ENCODE results near the gene DYRK4. TPM values are rescaled to one million over a fixed set of nuclear protein-coding genes. Genes with fewer than 3 reads are reported as not detected.

The DYRK4 gene
- total RNA-seq, 1 experiment from 2014 or later, result 27.1 TPM

- CTCF ChIA-PET, result no interaction called here
- no peaks in the 10 kb centered on the region for H3K27me3 ChIP-seq (ENCODE audit: insufficient read depth, low read length)
- no TSS peak for BruUV-seq (replicated peaks)
- H3K9me3 ChIP-seq (ENCODE audit: control insufficient read depth in 1 of 2, insufficient read depth in 1 of 2, low read depth in 1 of 2, low read length in 2 of 2), result no peaks in the 10 kb centered on the region
- H4K20me1 ChIP-seq (ENCODE audit: insufficient read depth), result no peaks in the 10 kb centered on the region
- peak overlapping the region; percentile 82; the same call in 1 of the 2 replicates for H3K4me2 ChIP-seq (ENCODE audit: low read length)
- RAD21 ChIA-PET (ENCODE audit: low non-redundant PET in 1 of 2, low total read pairs in 2 of 2, uncharacterized antibody in 2 of 2, unreplicated experiment in 2 of 2), result no interaction called here
- H3K27ac ChIP-seq (ENCODE audit: low read depth, low read length), result no peak overlapping the region
- ATAC-seq (no peak), DNase-seq (ENCODE audit: low read depth, low spot score) (no peak)
- H3K9me2 ChIP-seq (ENCODE audit: insufficient read depth), result no peaks in the 10 kb centered on the region
- peaks cover 12 to 18% of the 10 kb centered on the region in 2 experiments for H3K4me1 ChIP-seq (ENCODE audit: control insufficient read depth in 1 of 2, insufficient read depth in 2 of 2, low read length in 2 of 2)
- H3K4me3 ChIP-seq (replicated peaks in 1 of 2; ENCODE audit: low read depth in 1 of 2, low read length in 2 of 2), result no peak overlapping the region
- intact Hi-C loops (cut with micrococcal nuclease), result no loop called here
- peaks cover 21 to 22% of the 10 kb centered on the region in 2 experiments; a peak in 3 of 4 replicates for H3K36me3 ChIP-seq (ENCODE audit: control insufficient read depth in 1 of 2, insufficient read depth in 2 of 2, low read length in 2 of 2)
- POLR2A ChIA-PET, result no interaction called here
- TF ChIP-seq, protein P1, sequence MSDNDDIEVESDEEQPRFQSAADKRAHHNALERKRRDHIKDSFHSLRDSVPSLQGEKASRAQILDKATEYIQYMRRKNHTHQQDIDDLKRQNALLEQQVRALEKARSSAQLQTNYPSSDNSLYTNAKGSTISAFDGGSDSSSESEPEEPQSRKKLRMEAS (IDR thresholded peaks at IDR 0.05), result no peak
- TF ChIP-seq, protein P2, sequence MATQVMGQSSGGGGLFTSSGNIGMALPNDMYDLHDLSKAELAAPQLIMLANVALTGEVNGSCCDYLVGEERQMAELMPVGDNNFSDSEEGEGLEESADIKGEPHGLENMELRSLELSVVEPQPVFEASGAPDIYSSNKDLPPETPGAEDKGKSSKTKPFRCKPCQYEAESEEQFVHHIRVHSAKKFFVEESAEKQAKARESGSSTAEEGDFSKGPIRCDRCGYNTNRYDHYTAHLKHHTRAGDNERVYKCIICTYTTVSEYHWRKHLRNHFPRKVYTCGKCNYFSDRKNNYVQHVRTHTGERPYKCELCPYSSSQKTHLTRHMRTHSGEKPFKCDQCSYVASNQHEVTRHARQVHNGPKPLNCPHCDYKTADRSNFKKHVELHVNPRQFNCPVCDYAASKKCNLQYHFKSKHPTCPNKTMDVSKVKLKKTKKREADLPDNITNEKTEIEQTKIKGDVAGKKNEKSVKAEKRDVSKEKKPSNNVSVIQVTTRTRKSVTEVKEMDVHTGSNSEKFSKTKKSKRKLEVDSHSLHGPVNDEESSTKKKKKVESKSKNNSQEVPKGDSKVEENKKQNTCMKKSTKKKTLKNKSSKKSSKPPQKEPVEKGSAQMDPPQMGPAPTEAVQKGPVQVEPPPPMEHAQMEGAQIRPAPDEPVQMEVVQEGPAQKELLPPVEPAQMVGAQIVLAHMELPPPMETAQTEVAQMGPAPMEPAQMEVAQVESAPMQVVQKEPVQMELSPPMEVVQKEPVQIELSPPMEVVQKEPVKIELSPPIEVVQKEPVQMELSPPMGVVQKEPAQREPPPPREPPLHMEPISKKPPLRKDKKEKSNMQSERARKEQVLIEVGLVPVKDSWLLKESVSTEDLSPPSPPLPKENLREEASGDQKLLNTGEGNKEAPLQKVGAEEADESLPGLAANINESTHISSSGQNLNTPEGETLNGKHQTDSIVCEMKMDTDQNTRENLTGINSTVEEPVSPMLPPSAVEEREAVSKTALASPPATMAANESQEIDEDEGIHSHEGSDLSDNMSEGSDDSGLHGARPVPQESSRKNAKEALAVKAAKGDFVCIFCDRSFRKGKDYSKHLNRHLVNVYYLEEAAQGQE (IDR thresholded peaks at IDR 0.05; ENCODE audit: low read depth), result no peak
- TF ChIP-seq YY1 (IDR thresholded peaks at IDR 0.05; ENCODE audit: extremely low read depth, insufficient replicate concordance, low read depth, low read length), result no peak
- TF ChIP-seq SRF (IDR thresholded peaks at IDR 0.05; ENCODE audit: low read depth), result no peak
- no peak for TF ChIP-seq FOSL1 (IDR thresholded peaks at IDR 0.05; ENCODE audit: low read depth)
- TF ChIP-seq ZNF274 (IDR thresholded peaks at IDR 0.05; ENCODE audit: low read depth, low read length), result no peak
- TF ChIP-seq SP1 (IDR thresholded peaks at IDR 0.05; ENCODE audit: low read depth), result no peak
- no peak for TF ChIP-seq ZFX (IDR thresholded peaks at IDR 0.05)
- no peak for TF ChIP-seq RAD21 (IDR thresholded peaks at IDR 0.05; ENCODE audit: low read depth)
- TF ChIP-seq ZBTB33 (IDR thresholded peaks at IDR 0.05; ENCODE audit: extremely low read depth, insufficient replicate concordance, low read length), result no peak
- no peak for TF ChIP-seq JUND (IDR thresholded peaks at IDR 0.05)
- no peak overlapping the region for H3K9ac ChIP-seq (ENCODE audit: low read length)
- peaks cover 61% of the 10 kb centered on the region for H3K79me2 ChIP-seq (ENCODE audit: insufficient read depth, low read length)
- no peak overlapping the region for H2AFZ ChIP-seq (ENCODE audit: low read depth, low read length, poor library complexity, severe bottlenecking)
Observed at GRCh38 chr12:4540638-4541037, 21.4 kb upstream of the DYRK4 start.

Measured in HCT116 (cell line).